Measurements from ENCODE around the gene ADARB2. TPM values are rescaled to one million over a fixed set of nuclear protein-coding genes. Genes with fewer than 3 reads are reported as not detected.

ADARB2 gene
- total and polyA plus RNA-seq, 8 donors = 0.34 to 24.7 (median 3.2) TPM

DNA sequence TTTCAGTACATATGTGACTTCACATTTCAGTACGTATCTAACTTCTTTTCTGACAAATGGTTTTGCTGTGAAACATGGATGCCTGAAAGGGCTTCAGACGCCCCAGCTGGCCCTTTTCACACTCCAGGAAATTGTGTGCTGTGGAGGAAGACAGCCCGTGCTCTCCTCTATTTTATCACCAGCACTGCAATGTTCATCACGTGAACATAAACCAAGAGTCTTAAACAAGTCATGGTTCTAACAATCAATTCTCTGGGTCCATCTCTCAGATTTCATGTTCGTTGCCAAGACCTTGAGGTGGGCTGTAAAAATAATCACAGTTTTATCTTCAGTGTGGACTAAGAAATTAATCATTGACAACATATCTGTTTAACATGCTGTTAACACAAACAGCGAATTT lies 539.9 kb downstream of the ADARB2 start:
- TF ChIP-seq, protein P1, sequence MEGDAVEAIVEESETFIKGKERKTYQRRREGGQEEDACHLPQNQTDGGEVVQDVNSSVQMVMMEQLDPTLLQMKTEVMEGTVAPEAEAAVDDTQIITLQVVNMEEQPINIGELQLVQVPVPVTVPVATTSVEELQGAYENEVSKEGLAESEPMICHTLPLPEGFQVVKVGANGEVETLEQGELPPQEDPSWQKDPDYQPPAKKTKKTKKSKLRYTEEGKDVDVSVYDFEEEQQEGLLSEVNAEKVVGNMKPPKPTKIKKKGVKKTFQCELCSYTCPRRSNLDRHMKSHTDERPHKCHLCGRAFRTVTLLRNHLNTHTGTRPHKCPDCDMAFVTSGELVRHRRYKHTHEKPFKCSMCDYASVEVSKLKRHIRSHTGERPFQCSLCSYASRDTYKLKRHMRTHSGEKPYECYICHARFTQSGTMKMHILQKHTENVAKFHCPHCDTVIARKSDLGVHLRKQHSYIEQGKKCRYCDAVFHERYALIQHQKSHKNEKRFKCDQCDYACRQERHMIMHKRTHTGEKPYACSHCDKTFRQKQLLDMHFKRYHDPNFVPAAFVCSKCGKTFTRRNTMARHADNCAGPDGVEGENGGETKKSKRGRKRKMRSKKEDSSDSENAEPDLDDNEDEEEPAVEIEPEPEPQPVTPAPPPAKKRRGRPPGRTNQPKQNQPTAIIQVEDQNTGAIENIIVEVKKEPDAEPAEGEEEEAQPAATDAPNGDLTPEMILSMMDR (IDR thresholded peaks at IDR 0.05) = no peak
- intact Hi-C loops (cut with DNase I) = no loop called here
- Histone ChIP-seq H3K4me3 (no peak overlapping the region), H3K27me3 (no peaks in the 10 kb centered on the region), H3K9me3 (no peaks in the 10 kb centered on the region), H3K27ac (no peak overlapping the region), H3K36me3 (no peaks in the 10 kb centered on the region), H3K4me1 (peaks cover 0 to 11% (median 10%) of the 10 kb centered on the region in 3 donors)
- WGBS, 2 donors = 6 to 9% methylated on average over 6 of the region's 6 CpGs
- DNase-seq = peak in 1 of 6 donors; percentile 22
- peak; percentile 37 to 77 (median 74) for ATAC-seq
- FAIRE-seq = no peak

DNA sequence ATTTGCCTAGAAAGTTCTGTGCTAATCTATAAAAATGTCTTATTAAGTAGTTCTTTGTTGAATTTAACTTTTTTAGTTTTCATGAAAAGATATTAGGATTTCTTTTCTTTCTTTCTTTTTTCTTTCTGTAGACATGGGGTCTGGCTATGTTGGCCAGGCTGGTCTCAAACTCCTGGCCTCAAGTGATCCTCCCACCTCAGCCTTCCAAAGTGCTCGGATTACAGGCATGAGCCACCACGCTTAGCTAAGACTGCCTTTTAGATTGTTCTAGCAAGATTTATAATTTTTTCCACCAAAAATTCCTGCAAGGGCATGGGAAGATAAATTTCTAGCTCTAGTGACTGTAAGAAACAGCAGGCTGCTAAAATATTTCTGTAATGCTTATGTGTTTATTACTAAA lies 540.7 kb downstream of the ADARB2 start:
- TF ChIP-seq, protein P1 (IDR thresholded peaks at IDR 0.05) = no peak
- ATAC-seq (no peak), FAIRE-seq (no peak), DNase-seq (no peak)
- Histone ChIP-seq H3K27me3 (no peaks in the 10 kb centered on the region), H3K9me3 (no peaks in the 10 kb centered on the region), H3K4me1 (peaks cover 0 to 11% (median 10%) of the 10 kb centered on the region in 3 donors), H3K27ac (no peak overlapping the region), H3K36me3 (no peaks in the 10 kb centered on the region), H3K4me3 (no peak overlapping the region)
- intact Hi-C loops (cut with DNase I) = no loop called here
- 77 to 84% methylated on average over 2 of the region's 2 CpGs for WGBS, 2 donors

DNA sequence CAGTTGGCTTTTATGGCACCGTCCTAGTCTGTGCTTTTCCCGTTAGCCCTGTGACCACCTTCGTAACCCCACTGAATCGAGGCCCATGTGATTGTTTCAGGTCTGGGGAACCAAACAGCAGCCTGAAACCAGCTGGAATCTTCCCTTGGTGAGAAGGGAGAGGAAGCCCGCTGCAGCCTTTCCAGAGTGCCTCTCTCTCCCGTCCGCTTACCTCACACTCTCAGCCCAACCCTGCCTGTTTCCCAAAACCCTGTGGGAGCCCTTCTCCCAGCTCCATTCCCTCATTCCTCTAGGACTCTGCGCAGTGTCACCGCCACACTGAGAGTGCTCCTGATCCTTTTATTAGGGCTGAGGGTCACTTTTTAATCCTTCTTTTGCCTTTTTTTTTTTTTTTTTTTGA lies 541.5 kb downstream of the ADARB2 start:
- WGBS, 2 donors = 74 to 83% methylated on average over 9 of the region's 9 CpGs
- H3K4me1 ChIP-seq = peaks cover 0 to 11% (median 10%) of the 10 kb centered on the region in 3 donors
- intact Hi-C loops (cut with DNase I) = no loop called here
- FAIRE-seq (no peak), ATAC-seq (no peak), DNase-seq (no peak)
- TF ChIP-seq, protein P1 (IDR thresholded peaks at IDR 0.05) = no peak
- no peak overlapping the region for H3K4me3 ChIP-seq
- H3K9me3 ChIP-seq = no peaks in the 10 kb centered on the region
- H3K27me3 ChIP-seq = no peaks in the 10 kb centered on the region
- H3K36me3 ChIP-seq = no peaks in the 10 kb centered on the region
- no peak overlapping the region for H3K27ac ChIP-seq

DNA sequence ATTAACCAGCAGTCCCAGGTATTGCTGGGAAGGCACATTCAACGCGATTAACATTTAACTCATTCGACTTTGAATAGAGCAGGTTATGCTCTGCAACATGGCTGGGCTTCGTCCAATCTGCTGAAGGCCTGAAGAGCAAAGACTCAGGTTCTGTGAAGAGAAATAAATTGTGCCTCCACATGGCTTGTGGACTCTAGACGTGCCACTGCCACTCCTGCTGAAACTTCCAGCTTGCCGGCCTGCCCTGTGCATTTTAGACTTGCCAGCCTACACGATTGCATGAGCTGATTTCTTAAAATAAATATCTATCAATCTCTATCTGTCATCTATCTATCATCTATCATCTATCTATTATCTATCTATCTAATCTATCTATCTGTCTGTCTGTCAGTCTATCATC lies 543.2 kb downstream of the ADARB2 start:
- no peak for FAIRE-seq
- ATAC-seq = no peak
- peaks cover 0 to 11% (median 10%) of the 10 kb centered on the region in 3 donors for H3K4me1 ChIP-seq
- H3K36me3 ChIP-seq = no peaks in the 10 kb centered on the region
- no peaks in the 10 kb centered on the region for H3K9me3 ChIP-seq
- no peak overlapping the region for H3K27ac ChIP-seq
- intact Hi-C loops (cut with DNase I) = no loop called here
- 50 to 61% methylated on average over 7 of the region's 7 CpGs for WGBS, 2 donors
- H3K4me3 ChIP-seq = no peak overlapping the region
- DNase-seq = peak in 1 of 6 donors; percentile 11
- TF ChIP-seq, protein P1 (IDR thresholded peaks at IDR 0.05) = no peak
- no peaks in the 10 kb centered on the region for H3K27me3 ChIP-seq

DNA sequence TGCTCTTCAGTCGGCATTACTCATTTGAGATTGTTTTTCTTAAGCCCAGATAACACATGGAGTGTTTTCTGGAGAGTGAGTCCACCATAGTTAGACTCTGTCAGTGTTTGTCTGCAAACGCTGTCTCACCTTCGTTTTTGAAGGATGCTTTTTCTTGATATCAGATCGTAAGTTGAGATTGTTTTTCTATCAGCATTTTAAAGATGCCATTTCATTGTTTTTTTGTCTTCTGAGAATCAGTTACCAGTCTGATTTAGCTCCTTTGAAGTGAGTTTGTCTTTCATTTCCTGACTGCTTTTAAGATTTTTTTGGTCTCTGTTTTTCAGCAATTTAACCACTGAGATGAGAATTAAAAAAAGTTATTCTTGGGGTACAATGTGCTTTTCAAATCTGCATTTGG lies 543.8 kb downstream of the ADARB2 start:
- H3K36me3 ChIP-seq = no peaks in the 10 kb centered on the region
- peaks cover 0 to 11% (median 10%) of the 10 kb centered on the region in 3 donors for H3K4me1 ChIP-seq
- no peak for ATAC-seq
- no peak overlapping the region for H3K27ac ChIP-seq
- FAIRE-seq = no peak
- no peak for DNase-seq
- H3K9me3 ChIP-seq = no peaks in the 10 kb centered on the region
- no peaks in the 10 kb centered on the region for H3K27me3 ChIP-seq
- WGBS, 2 donors = 46 to 62% methylated on average over 4 of the region's 4 CpGs
- intact Hi-C loops (cut with DNase I) = no loop called here
- TF ChIP-seq, protein P1 (IDR thresholded peaks at IDR 0.05) = no peak
- H3K4me3 ChIP-seq = no peak overlapping the region
